ENCODE measurements around the gene GARIN3.

The GARIN3 gene

DNA sequence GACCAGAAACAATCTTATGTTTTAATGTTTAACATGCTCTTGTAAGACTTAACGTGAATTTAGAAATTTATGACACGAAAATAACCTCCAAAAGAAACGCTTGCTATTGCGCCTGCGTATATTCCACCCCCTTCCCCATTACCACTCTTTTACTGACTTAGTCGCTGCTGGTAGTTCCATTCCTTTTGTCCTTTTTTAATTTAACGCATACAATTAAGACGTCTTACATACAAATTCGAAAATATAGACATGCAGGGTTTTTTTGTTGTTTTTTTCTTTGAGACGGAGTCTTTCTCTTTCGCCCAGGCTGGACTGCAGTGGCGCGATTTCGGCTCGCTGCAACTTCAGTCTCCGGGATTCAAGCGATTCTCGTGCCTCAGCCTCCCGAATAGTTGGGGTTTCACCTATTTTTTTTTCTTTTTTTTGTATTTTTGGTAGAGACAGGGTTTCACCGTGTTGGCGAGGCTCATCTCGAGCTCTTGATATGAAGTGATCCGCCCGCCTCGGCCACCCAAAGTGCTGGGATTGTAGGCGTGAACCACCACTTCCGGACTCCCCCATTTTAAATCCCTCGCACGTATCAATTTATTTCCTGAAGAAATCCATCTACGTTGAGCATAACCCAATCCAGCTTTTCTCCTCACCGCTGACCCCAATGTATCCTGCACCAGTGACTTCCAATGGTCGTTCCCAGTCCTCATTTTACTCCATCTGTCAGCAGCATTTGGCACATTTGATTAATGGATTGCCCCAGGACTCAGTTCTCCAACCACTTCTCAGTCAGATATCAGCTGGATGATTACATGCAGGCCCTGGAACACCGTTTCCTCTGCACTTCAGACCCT is 22.7 kb downstream of the GARIN3 start:
- DNase-seq = peak; percentile 71

DNA sequence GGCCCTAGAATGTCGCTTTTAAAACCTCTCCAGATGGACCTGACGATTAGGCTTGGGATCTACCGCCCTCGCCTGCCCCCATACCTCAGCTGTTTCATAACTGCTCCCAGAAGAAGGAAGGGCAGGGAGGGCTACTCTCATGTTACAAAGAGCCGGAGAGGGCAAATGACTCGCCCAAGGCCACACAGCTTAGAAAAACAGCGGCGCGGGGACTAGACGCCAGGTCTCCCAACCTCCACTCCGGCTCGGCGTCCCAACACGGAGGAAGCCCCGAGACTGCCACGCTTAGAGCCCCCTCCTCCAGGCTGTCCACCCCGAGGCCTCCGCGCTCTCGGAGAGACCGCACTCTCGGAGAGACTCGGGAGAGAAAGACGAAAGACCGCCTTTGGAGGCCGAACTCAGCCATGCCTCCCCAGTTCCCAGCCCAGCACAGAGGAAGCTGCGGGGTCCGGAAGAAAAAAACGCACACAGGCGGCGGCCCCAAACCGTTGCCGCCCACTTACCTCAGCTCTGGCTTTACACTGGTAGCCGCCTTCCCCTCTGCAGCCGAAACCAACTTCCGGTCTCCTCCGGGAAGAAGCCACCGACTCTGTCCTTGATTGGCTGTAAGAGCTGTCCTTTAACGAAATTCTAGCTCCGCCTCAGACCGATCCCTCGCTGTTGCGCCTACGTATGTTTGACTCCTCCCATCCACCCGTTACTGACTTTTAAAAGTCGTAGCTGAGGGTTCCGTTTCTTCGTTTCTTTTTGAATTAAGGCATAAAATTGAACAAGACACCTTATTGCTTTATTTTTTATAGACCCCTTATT is 23.5 kb downstream of the GARIN3 start, which contains the start of gene MED7:
MED7 (minus strand) TSS at position 549 of the 810 bp plus-strand sequence. CDS start 3,434 bp downstream, outside the sequence.
- peak; percentile 93 for DNase-seq

DNA sequence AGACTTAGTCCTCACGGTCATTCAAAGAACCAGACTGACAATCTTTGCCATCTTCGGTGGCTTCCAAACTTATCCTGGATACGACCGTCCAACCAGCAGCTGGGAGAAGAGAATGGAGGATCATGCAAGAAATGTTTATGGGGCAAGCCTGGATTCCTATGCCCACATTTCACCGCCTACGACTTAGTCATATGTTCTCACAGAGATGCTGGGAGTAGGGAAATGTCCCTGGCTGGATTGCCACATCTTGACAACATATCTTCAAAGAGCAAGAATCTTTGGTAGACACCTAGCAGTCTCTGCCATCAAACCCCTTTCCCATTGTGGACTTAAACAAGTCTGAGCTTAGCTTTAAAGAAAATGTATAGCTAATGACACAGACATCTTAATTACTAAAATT is 28.4 kb downstream of the GARIN3 start:
- DNase-seq = no peak

DNA sequence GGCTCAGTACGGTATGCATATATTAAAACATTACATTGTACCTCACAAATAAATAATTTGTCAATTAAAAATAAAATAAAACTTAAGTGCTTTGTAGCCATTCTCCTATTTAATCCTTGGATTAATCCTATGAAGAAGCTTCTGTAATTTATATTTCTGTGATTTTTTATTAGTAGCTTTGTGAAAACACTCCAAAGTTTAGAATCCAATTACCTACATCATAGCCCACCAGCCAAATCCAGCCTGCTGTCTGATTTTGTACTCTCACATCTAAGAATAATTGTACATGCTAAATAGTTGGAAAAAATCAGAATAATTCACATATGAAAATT is 33.8 kb downstream of the GARIN3 start:
- DNase-seq = no peak

DNA sequence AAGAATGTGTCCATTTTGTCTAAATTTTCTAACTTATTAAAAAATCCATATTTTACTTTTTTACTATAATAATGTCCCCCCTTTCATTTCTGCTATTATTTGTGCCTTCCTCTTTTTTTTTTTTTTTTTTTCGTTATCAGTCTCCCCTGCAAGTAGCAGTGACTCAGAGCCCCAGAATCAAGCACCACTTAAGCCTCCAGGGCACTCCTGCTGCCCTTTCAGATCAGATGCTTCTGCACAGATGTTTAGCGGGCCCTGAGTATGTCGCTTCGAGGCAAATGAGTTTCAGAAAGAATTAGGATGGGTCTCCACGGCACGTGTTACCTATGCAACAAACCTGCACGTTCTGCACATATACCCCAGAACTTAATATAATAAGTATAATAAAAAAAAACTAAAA is 35.1 kb downstream of the GARIN3 start:
- no peak for DNase-seq

DNA sequence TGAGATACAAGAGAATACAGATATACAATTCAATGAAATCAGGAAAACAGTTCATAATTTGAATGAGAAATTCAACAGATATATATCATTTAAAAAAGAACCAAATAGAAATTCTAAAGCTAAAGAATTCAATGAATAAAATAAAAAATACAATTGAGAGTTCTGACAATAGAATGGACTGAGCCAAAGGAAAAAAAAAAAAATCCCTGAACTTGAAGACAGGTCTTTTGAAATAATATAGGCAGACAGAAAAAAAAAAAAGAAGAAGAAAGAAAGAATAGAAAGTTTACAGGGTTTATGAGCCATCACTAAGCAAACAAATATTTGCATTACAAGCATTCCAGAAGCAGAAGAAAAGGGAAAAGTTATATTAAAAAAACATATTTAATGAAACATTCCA is 44.4 kb downstream of the GARIN3 start:
- no peak for DNase-seq

DNA sequence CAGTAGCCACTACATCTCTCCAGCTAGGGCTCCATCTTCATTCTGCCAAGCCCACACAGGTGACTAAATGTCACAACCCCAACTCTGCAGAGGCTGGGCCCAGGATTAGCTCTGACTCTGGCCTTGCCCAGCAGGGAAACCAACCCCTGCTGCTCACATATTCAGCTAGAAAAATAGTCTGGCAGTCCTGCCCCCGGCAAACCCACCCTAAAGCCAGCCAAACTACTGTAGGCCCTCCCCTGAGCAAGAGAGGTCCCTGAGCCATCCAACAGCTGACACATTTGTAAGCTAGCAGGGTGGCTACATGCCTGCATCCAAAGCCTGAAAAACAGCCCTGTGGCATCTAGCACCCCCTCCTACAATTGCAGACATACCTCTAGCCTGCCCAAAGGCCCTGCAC is 46.0 kb downstream of the GARIN3 start:
- DNase-seq = no peak

DNA sequence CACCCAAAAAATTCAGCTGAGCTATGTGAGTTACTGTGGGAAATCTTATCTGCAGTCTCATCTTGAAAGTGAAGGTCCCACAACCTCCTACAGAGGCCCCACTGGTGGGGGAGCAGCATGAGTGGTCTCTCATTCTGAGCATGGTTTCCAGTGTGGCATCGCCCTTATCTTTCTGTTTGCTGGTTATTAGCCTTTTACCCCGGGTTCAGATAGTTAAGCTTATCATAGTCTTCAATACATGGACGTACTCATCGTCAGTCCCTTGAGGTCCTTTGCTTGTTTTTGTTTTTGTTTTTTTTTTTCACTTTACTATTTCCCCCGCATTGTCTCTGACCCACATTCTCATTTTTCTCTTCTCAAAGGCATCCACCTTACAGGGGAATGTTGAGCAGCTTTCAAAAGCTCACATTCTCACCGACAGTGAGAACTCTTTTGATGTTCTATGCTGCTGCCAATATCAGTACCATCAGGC is 49.5 kb downstream of the GARIN3 start:
- peak; percentile 41 for DNase-seq

DNA sequence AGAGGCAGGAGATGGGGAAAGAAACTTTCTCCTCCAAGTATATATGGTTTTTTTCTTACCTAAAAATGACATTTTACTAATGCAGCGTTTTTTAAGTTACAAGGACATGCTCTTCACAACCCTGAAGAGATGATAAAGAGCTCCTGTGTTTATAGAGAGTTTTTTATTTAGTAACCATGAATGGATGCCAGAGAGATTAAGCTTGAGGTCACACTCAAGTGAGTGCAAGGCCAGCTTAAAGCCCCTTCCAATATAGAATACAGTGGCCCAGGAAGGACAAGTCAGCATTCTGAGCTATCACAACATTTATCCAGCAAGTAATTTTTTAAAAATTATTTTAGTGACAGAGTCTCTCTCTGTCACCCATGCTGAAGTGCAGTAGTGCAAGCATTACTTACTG is 50.6 kb downstream of the GARIN3 start:
- no peak for DNase-seq

DNA sequence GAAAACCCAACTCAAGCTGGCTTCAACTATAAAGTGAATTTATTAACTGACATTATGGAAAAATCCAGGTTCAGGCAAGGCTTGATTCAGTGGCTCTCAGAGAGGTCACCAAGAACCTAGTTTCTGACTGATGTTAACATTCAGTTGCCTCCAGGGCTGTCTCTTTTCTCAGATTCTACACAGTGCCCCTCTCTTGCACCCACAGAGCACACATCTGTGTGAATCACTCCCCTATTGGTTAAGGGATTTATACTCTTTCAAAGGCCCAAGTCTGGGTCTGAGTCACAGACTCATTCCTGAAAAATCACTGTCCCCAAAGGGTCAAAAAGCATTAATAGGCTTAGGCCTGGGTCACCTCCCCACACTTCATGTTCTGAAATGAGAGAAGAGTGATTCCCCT is 51.1 kb downstream of the GARIN3 start:
- no peak for DNase-seq

DNA sequence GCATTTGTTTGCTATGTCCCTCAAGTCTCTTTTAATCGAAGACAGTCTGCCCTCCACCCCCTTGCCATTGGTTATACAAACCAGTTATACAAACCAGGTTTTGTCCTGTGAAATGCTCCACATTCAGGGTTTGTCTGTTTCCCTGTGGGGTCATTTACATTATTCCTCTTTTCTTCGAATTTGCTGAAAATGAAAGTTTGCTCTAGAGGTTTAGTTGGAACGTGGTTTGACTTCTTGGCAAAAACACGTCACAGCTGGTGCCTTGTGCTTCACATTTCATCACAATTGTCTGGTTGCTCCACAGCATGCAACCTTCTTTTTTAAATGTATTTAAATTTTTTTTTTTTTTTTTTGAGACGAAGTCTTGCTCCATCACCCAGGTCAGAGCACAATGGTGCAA is 53.1 kb downstream of the GARIN3 start:
- no peak for DNase-seq

Data from stimulated activated CD4-positive, alpha-beta T cell treated with anti-CD3 and anti-CD28 coated beads, Interleukin-15, amount 100 ng/mL, for 24 hours (primary cell).